Panc1 (cell line): ENCODE data around the gene JAZF1. TPM values are rescaled to one million over a fixed set of nuclear protein-coding genes. Genes with fewer than 3 reads are reported as not detected.

Source experiments
- ATAC-seq: fragments of 200-7000 bp; cut with Tn5 transposase; 2 replicates; pipeline ENCODE4 v1.9.1; 2020; ENCODE audit warnings: mild to moderate bottlenecking, moderate library complexity
- BruUV-seq: library from RNA; stranded (reverse); fragments of 400-500 nt; replicated peaks from 2 replicates; lab custom pipeline; 2021; lab: Mats Ljungman, UMichigan
- CTCF ChIA-PET: fragments of 300-600 bp; sonication (Branson Sonifier 250); formaldehyde crosslinking; loops from one replicate; lab custom pipeline; 2022; ENCODE audit warnings: antibody characterized with exemption; lab: Charles Lee
- POLR2A ChIA-PET: fragments of 300-600 bp; sonication (Branson Sonifier 250); formaldehyde crosslinking; loops from one replicate; lab custom pipeline; 2022; ENCODE audit warnings: antibody characterized with exemption; lab: Charles Lee
- DNase-seq: peaks from one replicate; pipeline ENCODE4 v3.0.0-alpha.2; 2010; ENCODE audit warnings: low read depth, low spot score
- H3K27ac ChIP-seq: 2 replicates; pipeline ENCODE4 v1.5.1; 2011; ENCODE audit warnings: mild to moderate bottlenecking, low read length, inconsistent platforms
- H3K27me3 ChIP-seq: fragments of 200-500 bp; sonication (Bioruptor generic); 2 replicates; pipeline ENCODE4 v1.6.0; 2014; ENCODE audit warnings: low read length, inconsistent platforms; ENCODE audit not compliant: control insufficient read depth, insufficient read depth
- H3K36me3 ChIP-seq: fragments of 200-500 bp; sonication (Bioruptor generic); 2 replicates; pipeline ENCODE4 v1.5.1; 2014; ENCODE audit warnings: inconsistent platforms, mild to moderate bottlenecking, low read length, moderate library complexity; ENCODE audit not compliant: control insufficient read depth, insufficient read depth
- H3K4me1 ChIP-seq: 2 replicates; pipeline ENCODE4 v1.5.1; 2011; ENCODE audit warnings: inconsistent platforms, mild to moderate bottlenecking, low read length, moderate library complexity; ENCODE audit not compliant: control insufficient read depth, insufficient read depth
- H3K4me3 ChIP-seq, 2 experiments: 2 replicates each; pipeline ENCODE4 v1.5.1; 2011 to 2012; ENCODE audit warnings: low read depth in 2 of 2, low read length in 2 of 2, mild to moderate bottlenecking in 2 of 2, inconsistent platforms in 1 of 2, moderate library complexity in 1 of 2
- H3K9me3 ChIP-seq: fragments of 200-500 bp; sonication (Bioruptor generic); 2 replicates; pipeline ENCODE4 v1.5.1; 2014; ENCODE audit warnings: low read depth, mild to moderate bottlenecking, inconsistent platforms, low read length, moderate library complexity; ENCODE audit not compliant: control insufficient read depth, insufficient read depth
- CTCF ChIP-seq: fragments of 450-650 bp; IDR thresholded peaks from 2 replicates; pipeline ENCODE4 v1.5.1; 2017; ENCODE audit warnings: mild to moderate bottlenecking
- POLR2AphosphoS5 ChIP-seq: IDR thresholded peaks from 2 replicates; pipeline ENCODE4 v1.6.1; 2012; ENCODE audit warnings: mild to moderate bottlenecking, low read depth, low read length, moderate library complexity
- REST ChIP-seq, 2 experiments: IDR thresholded peaks; 2 replicates each; pipeline ENCODE4 v1.6.1; 2011 to 2012; ENCODE audit warnings: low read depth in 2 of 2, control low read depth in 1 of 2, low read length in 1 of 2, mild to moderate bottlenecking in 1 of 2, moderate library complexity in 1 of 2; ENCODE audit not compliant: insufficient read depth in 1 of 2
- SIN3A ChIP-seq: IDR thresholded peaks from 2 replicates; pipeline ENCODE4 v1.6.1; 2012; ENCODE audit warnings: low read depth, mild to moderate bottlenecking, low read length, moderate library complexity, borderline replicate concordance; ENCODE audit not compliant: insufficient read depth
- TCF7L2 ChIP-seq: IDR thresholded peaks from 2 replicates; pipeline ENCODE4 v1.6.1; 2011; ENCODE audit warnings: mild to moderate bottlenecking, low read depth, low read length, inconsistent platforms
- in situ Hi-C: cut with HindIII; loops from 2 replicates; pipeline ENCODE4 v1.10.0; 2016; ENCODE audit warnings: low sequenced_read_pairs, low pct_unique_long_range_greater_than_20kb
- intact Hi-C: fragments of 100-400 bp; cut with micrococcal nuclease; formaldehyde crosslinking; loops from one replicate; pipeline ENCODE4 v1.10.0; 2022; ENCODE audit not compliant: unreplicated experiment
- total RNA-seq: library from RNA; stranded (reverse); gene quantifications from one replicate; pipeline ENCODE4 v1.2.1, GENCODE V29; 2021; ENCODE audit not compliant: unreplicated experiment

Gene JAZF1
- total RNA-seq, 1 experiment from 2014 or later: 8.8 TPM

DNA sequence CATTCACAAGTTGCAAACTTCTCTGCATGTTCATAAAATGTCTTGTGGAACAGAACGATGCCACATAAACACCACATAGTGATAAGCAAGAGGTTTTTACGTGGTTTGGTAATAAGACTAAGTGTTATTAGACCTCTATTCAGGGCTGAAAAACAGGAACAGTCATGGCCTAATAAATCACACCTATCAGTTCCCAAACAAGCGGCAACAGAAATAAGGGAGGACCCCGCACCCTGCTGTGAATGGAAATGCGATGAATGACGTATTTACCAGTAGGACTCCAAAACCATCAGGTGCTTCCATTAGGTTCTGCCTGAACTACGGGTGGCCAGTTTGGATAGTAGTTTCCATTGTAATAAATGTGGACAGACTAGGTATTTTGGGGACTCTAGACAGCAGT is 311.5 kb downstream of the JAZF1 start:
- in situ Hi-C loops (no loop called here), intact Hi-C loops (no loop called here)
- H3K27me3 ChIP-seq: no peaks in the 10 kb centered on the region
- H3K4me3 ChIP-seq: no peak overlapping the region
- no peaks in the 10 kb centered on the region for H3K9me3 ChIP-seq
- no peak overlapping the region for H3K27ac ChIP-seq
- DNase-seq (no peak), ATAC-seq (no peak)
- no peaks in the 10 kb centered on the region for H3K36me3 ChIP-seq
- CTCF ChIA-PET: no interaction called here
- POLR2A ChIA-PET: interaction anchor here (0.5 kb wide), 1 partner anchor 17 kb away, joined by 3 read pairs; no protein-coding TSS in a partner anchor
- H3K4me1 ChIP-seq: no peaks in the 10 kb centered on the region
- no TSS peak for BruUV-seq
- no peak for TF ChIP-seq TCF7L2
- no peak for TF ChIP-seq SIN3A

DNA sequence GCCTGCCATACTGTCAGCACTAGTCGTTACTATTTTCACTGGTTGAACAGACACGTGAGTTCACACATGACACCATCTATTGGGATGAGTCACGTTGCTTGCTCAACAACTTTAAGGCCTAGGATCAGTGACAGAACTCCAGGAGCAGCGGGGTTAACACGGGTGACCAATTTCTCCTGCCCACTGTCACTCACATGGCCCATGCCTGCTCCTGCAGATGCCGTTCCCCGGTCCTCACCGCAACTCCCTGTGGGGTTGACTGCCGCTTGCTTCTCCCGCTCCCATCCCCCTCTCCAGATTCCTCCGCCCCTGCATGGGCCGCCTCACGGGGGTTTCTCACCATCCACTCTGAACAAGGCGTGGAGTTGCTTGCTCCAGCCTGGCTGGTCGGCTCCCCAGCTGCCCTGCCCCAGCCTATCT is 312.5 kb downstream of the JAZF1 start:
- H3K27ac ChIP-seq: no peak overlapping the region
- no peak for ATAC-seq
- POLR2A ChIA-PET: no interaction called here
- intact Hi-C loops (no loop called here), in situ Hi-C loops (no loop called here)
- TF ChIP-seq POLR2AphosphoS5 (no peak), CTCF (no peak), TCF7L2 (no peak), REST (IDR thresholded peaks at IDR 0.05; ENCODE audit: insufficient read depth in 1 of 2, low read depth in 2 of 2, low read length in 1 of 2) (no peak), SIN3A (no peak)
- no peak for DNase-seq
- no TSS peak for BruUV-seq
- CTCF ChIA-PET: no interaction called here
- H3K36me3 ChIP-seq: no peaks in the 10 kb centered on the region
- no peaks in the 10 kb centered on the region for H3K4me1 ChIP-seq
- no peaks in the 10 kb centered on the region for H3K9me3 ChIP-seq
- no peaks in the 10 kb centered on the region for H3K27me3 ChIP-seq
- H3K4me3 ChIP-seq: no peak overlapping the region

- DNase-seq: no peak
- TF ChIP-seq POLR2AphosphoS5 (no peak), TCF7L2 (no peak), SIN3A (no peak), CTCF (no peak), REST (IDR thresholded peaks at IDR 0.05; ENCODE audit: insufficient read depth in 1 of 2, low read depth in 2 of 2, low read length in 1 of 2) (no peak)
- in situ Hi-C loops: no loop called here
- intact Hi-C loops: no loop called here
- H3K9me3 ChIP-seq: no peaks in the 10 kb centered on the region
- ChIA-PET CTCF (no interaction called here), POLR2A (no interaction called here)
- BruUV-seq: no TSS peak
- no peak overlapping the region for H3K27ac ChIP-seq
- no peaks in the 10 kb centered on the region for H3K4me1 ChIP-seq
- H3K4me3 ChIP-seq: no peak overlapping the region
- no peaks in the 10 kb centered on the region for H3K27me3 ChIP-seq
- ATAC-seq: no peak
- H3K36me3 ChIP-seq: no peaks in the 10 kb centered on the region
Measured at GRCh38 chr7:27866828-27867672, 313.5 kb downstream of the JAZF1 start.
